WTC11 (cell line): ENCODE data around the gene CENPX. TPM values are rescaled to one million over a fixed set of nuclear protein-coding genes. Genes with fewer than 3 reads are reported as not detected.

ENCODE experiments used
- ATAC-seq: fragments of 200-7000 bp; cut with Tn5 transposase; 2 replicates; pipeline ENCODE4 v1.10.0; 2021; ENCODE audit warnings: mild to moderate bottlenecking, moderate library complexity
- CTCF ChIA-PET: fragments of 300-600 bp; sonication (Branson Sonifier 250); formaldehyde crosslinking; loops from one replicate; lab custom pipeline; 2021; ENCODE audit warnings: antibody characterized with exemption; lab: Charles Lee
- POLR2A ChIA-PET: fragments of 350-600 bp; sonication (Branson Sonifier 250); formaldehyde crosslinking; loops from one replicate; lab custom pipeline; 2021; ENCODE audit warnings: antibody characterized with exemption; lab: Charles Lee
- DNase-seq: peaks from one replicate; pipeline ENCODE4 v3.0.0; 2021; ENCODE audit warnings: low spot score
- H3K27ac Mint-ChIP-seq: 2 replicates; pipeline ENCODE4 v1.8.0; 2021; ENCODE audit warnings: mixed read lengths
- H3K27me3 Mint-ChIP-seq: 2 replicates; pipeline ENCODE4 v1.8.0; 2021; ENCODE audit warnings: low read depth, mild to moderate bottlenecking, moderate library complexity, mixed read lengths
- H3K36me3 Mint-ChIP-seq: 2 replicates; pipeline ENCODE4 v1.8.0; 2021; ENCODE audit warnings: mixed read lengths
- H3K4me1 Mint-ChIP-seq: 2 replicates; pipeline ENCODE4 v1.8.0; 2022; ENCODE audit warnings: mixed read lengths
- H3K4me3 Mint-ChIP-seq: 2 replicates; pipeline ENCODE4 v1.8.0; 2021; ENCODE audit warnings: mild to moderate bottlenecking, moderate library complexity, mixed read lengths
- H3K9me3 Mint-ChIP-seq: 2 replicates; pipeline ENCODE4 v1.8.0; 2021; ENCODE audit warnings: mixed read lengths
- CREB1 ChIP-seq: sonication (generic); formaldehyde crosslinking; IDR thresholded peaks from 2 replicates; pipeline ENCODE4 v1.8.0; 2023; ENCODE audit warnings: mild to moderate bottlenecking, missing genetic modification reagents
- CREM ChIP-seq: sonication (generic); formaldehyde crosslinking; IDR thresholded peaks from 2 replicates; pipeline ENCODE4 v1.8.1; 2022; ENCODE audit warnings: mild to moderate bottlenecking, missing genetic modification reagents, moderate library complexity
- FOXP1 ChIP-seq: sonication (generic); formaldehyde crosslinking; IDR thresholded peaks from 2 replicates; pipeline ENCODE4 v1.8.0; 2022; ENCODE audit warnings: missing genetic modification reagents, mild to moderate bottlenecking, moderate library complexity, borderline replicate concordance
- GTF2I ChIP-seq: fragments of 250-450 bp; sonication (Bioruptor Pico); conservative IDR thresholded peaks from 2 replicates; pipeline ENCODE4 v1.4.0; 2021; ENCODE audit warnings: mild to moderate bottlenecking
- MXD4 ChIP-seq: fragments of 250-450 bp; sonication (Bioruptor Pico); IDR thresholded peaks from 2 replicates; pipeline ENCODE4 v1.8.0; 2021; ENCODE audit warnings: mild to moderate bottlenecking, moderate library complexity, borderline replicate concordance
- NFATC4 ChIP-seq: fragments of 250-450 bp; sonication (Bioruptor Pico); IDR thresholded peaks from 2 replicates; pipeline ENCODE4 v1.9.0; 2021; ENCODE audit warnings: mild to moderate bottlenecking
- NR2C2 ChIP-seq: sonication (generic); formaldehyde crosslinking; IDR thresholded peaks from 2 replicates; pipeline ENCODE4 v1.8.0; 2022; ENCODE audit warnings: mild to moderate bottlenecking, missing genetic modification reagents
- TCF7 ChIP-seq: sonication (generic); formaldehyde crosslinking; IDR thresholded peaks from 2 replicates; pipeline ENCODE4 v1.8.0; 2022; ENCODE audit warnings: mild to moderate bottlenecking, low read depth, missing genetic modification reagents, moderate library complexity
- ZBTB21 ChIP-seq: sonication (generic); formaldehyde crosslinking; IDR thresholded peaks from 2 replicates; pipeline ENCODE4 v1.8.1; 2023; ENCODE audit warnings: mild to moderate bottlenecking, missing genetic modification reagents, borderline replicate concordance
- ZNF121 ChIP-seq: sonication (generic); formaldehyde crosslinking; IDR thresholded peaks from 2 replicates; pipeline ENCODE4 v1.8.0; 2023; ENCODE audit warnings: missing genetic modification reagents
- total RNA-seq: library from RNA; stranded (reverse); gene quantifications from 3 replicates; pipeline ENCODE4 v1.2.3, GENCODE V29; 2021
- TF ChIP-seq, protein P1 (sequence below): fragments of 200-600 bp; IDR thresholded peaks from 2 replicates; pipeline ENCODE4 v1.8.0; 2022; ENCODE audit warnings: antibody characterized with exemption
- TF ChIP-seq, protein P2 (sequence below): sonication (generic); formaldehyde crosslinking; IDR thresholded peaks from 2 replicates; pipeline ENCODE4 v1.8.1; 2023; ENCODE audit warnings: mild to moderate bottlenecking, missing genetic modification reagents, moderate library complexity
- TF ChIP-seq, protein P3 (sequence below): sonication (generic); formaldehyde crosslinking; IDR thresholded peaks from 2 replicates; pipeline ENCODE4 v1.8.0; 2022; ENCODE audit warnings: mild to moderate bottlenecking, missing genetic modification reagents
- TF ChIP-seq, protein P4 (sequence below): fragments of 250-450 bp; sonication (Bioruptor Pico); IDR thresholded peaks from 2 replicates; pipeline ENCODE4 v2.1.2; 2022; ENCODE audit warnings: mild to moderate bottlenecking, moderate library complexity
- TF ChIP-seq, protein P5 (sequence below): fragments of 250-450 bp; sonication (Bioruptor Pico); IDR thresholded peaks from 2 replicates; pipeline ENCODE4 v1.9.0; 2021; ENCODE audit warnings: mild to moderate bottlenecking, borderline replicate concordance
- TF ChIP-seq, protein P6 (sequence below): sonication (generic); formaldehyde crosslinking; IDR thresholded peaks from 2 replicates; pipeline ENCODE4 v1.8.1; 2022; ENCODE audit warnings: low read depth, mild to moderate bottlenecking, moderate library complexity, missing genetic modification reagents, borderline replicate concordance

The CENPX gene
- total RNA-seq, 1 experiment from 2014 or later: 121 TPM

DNA sequence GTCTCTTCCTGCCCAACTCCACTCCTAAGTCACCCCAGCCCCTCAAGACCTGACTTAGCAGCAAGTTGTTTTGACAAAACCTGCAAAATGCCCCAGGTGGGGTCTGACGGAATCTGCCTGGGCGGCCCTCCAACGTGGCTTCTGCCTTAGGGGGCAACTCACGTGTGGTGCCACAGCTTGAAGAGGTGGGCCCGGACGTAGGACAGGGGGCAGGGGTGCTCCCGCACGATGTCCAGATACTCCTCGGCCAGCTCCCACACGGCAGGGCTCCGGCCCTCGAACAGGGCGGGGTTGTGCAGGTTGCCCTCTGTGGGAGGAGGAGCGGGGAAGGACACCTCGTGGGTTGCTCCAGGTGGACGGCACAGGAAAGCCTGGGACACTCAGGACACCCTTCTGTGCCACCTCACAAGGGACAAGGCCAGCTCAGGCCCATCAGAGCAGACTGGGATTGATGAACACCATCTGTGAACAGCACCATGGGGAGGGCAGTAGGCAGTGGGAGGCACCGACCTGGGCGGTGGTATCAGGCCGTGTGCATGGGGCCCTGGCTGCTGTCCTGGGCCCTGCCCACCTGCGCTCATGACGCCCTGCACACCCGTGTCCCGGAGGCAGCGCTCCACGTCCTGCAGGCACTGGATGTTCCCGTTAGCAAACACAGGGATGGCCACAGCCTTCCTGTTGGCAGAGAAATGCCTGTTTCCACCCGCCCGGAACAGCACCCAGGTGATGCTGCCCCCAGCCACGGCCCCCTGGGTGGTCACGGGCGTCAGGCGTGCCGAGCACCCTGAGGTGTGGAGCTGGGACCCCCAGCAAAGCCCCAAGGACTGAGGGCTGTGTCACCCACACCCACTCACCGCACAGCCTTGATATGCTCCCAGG lies 38.6 kb upstream of the CENPX start:
- ATAC-seq (no peak), DNase-seq (no peak)
- ChIA-PET POLR2A (interaction anchor here (0.9 kb wide), 1 partner anchor 31 kb away, joined by 3 read pairs; no protein-coding TSS in a partner anchor), CTCF (interaction anchor here (0.6 to 1.0 kb wide), 2 partner anchors 31 to 41 kb away, joined by 4 to 6 read pairs; no protein-coding TSS in a partner anchor)
- H3K27me3 Mint-ChIP-seq: no peaks in the 10 kb centered on the region
- no peak overlapping the region for H3K27ac Mint-ChIP-seq
- TF ChIP-seq CREM (CRISPR knock-in tag) (no peak), MXD4 (no peak), TCF7 (CRISPR knock-in tag) (no peak), CREB1 (CRISPR knock-in tag) (no peak), FOXP1 (CRISPR knock-in tag) (no peak), NR2C2 (no peak), ZBTB21 (no peak)
- TF ChIP-seq, protein P1, sequence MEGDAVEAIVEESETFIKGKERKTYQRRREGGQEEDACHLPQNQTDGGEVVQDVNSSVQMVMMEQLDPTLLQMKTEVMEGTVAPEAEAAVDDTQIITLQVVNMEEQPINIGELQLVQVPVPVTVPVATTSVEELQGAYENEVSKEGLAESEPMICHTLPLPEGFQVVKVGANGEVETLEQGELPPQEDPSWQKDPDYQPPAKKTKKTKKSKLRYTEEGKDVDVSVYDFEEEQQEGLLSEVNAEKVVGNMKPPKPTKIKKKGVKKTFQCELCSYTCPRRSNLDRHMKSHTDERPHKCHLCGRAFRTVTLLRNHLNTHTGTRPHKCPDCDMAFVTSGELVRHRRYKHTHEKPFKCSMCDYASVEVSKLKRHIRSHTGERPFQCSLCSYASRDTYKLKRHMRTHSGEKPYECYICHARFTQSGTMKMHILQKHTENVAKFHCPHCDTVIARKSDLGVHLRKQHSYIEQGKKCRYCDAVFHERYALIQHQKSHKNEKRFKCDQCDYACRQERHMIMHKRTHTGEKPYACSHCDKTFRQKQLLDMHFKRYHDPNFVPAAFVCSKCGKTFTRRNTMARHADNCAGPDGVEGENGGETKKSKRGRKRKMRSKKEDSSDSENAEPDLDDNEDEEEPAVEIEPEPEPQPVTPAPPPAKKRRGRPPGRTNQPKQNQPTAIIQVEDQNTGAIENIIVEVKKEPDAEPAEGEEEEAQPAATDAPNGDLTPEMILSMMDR: no peak
- TF ChIP-seq, protein P2, sequence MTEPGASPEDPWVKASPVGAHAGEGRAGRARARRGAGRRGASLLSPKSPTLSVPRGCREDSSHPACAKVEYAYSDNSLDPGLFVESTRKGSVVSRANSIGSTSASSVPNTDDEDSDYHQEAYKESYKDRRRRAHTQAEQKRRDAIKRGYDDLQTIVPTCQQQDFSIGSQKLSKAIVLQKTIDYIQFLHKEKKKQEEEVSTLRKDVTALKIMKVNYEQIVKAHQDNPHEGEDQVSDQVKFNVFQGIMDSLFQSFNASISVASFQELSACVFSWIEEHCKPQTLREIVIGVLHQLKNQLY (CRISPR knock-in tag): no peak
- TF ChIP-seq, protein P3, sequence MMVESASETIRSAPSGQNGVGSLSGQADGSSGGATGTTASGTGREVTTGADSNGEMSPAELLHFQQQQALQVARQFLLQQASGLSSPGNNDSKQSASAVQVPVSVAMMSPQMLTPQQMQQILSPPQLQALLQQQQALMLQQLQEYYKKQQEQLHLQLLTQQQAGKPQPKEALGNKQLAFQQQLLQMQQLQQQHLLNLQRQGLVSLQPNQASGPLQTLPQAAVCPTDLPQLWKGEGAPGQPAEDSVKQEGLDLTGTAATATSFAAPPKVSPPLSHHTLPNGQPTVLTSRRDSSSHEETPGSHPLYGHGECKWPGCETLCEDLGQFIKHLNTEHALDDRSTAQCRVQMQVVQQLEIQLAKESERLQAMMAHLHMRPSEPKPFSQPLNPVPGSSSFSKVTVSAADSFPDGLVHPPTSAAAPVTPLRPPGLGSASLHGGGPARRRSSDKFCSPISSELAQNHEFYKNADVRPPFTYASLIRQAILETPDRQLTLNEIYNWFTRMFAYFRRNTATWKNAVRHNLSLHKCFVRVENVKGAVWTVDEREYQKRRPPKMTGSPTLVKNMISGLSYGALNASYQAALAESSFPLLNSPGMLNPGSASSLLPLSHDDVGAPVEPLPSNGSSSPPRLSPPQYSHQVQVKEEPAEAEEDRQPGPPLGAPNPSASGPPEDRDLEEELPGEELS (CRISPR knock-in tag): no peak
- TF ChIP-seq, protein P4, sequence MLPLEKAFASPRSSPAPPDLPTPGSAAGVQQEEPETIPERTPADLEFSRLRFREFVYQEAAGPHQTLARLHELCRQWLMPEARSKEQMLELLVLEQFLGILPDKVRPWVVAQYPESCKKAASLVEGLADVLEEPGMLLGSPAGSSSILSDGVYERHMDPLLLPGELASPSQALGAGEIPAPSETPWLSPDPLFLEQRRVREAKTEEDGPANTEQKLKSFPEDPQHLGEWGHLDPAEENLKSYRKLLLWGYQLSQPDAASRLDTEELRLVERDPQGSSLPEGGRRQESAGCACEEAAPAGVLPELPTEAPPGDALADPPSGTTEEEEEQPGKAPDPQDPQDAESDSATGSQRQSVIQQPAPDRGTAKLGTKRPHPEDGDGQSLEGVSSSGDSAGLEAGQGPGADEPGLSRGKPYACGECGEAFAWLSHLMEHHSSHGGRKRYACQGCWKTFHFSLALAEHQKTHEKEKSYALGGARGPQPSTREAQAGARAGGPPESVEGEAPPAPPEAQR (CRISPR knock-in tag): no peak
- TF ChIP-seq, protein P5, sequence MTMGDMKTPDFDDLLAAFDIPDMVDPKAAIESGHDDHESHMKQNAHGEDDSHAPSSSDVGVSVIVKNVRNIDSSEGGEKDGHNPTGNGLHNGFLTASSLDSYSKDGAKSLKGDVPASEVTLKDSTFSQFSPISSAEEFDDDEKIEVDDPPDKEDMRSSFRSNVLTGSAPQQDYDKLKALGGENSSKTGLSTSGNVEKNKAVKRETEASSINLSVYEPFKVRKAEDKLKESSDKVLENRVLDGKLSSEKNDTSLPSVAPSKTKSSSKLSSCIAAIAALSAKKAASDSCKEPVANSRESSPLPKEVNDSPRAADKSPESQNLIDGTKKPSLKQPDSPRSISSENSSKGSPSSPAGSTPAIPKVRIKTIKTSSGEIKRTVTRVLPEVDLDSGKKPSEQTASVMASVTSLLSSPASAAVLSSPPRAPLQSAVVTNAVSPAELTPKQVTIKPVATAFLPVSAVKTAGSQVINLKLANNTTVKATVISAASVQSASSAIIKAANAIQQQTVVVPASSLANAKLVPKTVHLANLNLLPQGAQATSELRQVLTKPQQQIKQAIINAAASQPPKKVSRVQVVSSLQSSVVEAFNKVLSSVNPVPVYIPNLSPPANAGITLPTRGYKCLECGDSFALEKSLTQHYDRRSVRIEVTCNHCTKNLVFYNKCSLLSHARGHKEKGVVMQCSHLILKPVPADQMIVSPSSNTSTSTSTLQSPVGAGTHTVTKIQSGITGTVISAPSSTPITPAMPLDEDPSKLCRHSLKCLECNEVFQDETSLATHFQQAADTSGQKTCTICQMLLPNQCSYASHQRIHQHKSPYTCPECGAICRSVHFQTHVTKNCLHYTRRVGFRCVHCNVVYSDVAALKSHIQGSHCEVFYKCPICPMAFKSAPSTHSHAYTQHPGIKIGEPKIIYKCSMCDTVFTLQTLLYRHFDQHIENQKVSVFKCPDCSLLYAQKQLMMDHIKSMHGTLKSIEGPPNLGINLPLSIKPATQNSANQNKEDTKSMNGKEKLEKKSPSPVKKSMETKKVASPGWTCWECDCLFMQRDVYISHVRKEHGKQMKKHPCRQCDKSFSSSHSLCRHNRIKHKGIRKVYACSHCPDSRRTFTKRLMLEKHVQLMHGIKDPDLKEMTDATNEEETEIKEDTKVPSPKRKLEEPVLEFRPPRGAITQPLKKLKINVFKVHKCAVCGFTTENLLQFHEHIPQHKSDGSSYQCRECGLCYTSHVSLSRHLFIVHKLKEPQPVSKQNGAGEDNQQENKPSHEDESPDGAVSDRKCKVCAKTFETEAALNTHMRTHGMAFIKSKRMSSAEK (CRISPR knock-in tag): no peak
- no peaks in the 10 kb centered on the region for H3K9me3 Mint-ChIP-seq
- no peak overlapping the region for H3K4me3 Mint-ChIP-seq
- 0 out of 2 replicates have a peak, but pooled peaks cover 2% of the 10 kb centered on the region for H3K4me1 Mint-ChIP-seq
- peaks cover 3% of the 10 kb centered on the region; the same call in 1 of the 2 replicates for H3K36me3 Mint-ChIP-seq

DNA sequence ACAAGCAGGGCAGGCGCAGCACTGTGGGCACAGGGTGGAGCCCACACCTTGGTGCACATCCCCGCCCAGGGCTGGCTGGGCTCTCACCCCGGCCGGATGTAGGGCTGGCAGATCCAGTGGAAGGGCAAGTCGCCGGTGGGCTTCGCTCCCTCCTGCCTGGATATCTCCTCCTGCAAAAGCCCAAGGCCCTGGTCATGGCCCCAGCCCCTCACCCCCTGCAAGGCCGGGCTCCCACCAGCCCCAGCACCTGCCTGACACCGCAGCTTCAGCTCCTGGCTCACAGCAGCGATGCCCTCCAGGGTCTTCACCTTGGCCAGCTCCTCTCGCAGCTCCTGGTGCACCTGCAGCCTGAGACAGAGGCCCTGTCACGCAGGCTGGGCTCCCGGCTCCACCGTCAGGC lies 37.9 kb upstream of the CENPX start:
- no peak overlapping the region for H3K4me3 Mint-ChIP-seq
- CTCF ChIA-PET: interaction anchor here (1.0 kb wide), 1 partner anchor 30 kb away, joined by 6 read pairs; no protein-coding TSS in a partner anchor
- ATAC-seq: no peak
- H3K9me3 Mint-ChIP-seq: no peaks in the 10 kb centered on the region
- H3K36me3 Mint-ChIP-seq: peaks cover 3% of the 10 kb centered on the region; the same call in 1 of the 2 replicates
- no peaks in the 10 kb centered on the region for H3K4me1 Mint-ChIP-seq
- H3K27ac Mint-ChIP-seq: no peak overlapping the region
- POLR2A ChIA-PET: interaction anchor here (0.9 kb wide), 1 partner anchor 31 kb away, joined by 3 read pairs; no protein-coding TSS in a partner anchor
- no peaks in the 10 kb centered on the region for H3K27me3 Mint-ChIP-seq
- DNase-seq: no peak
- TF ChIP-seq, protein P6, sequence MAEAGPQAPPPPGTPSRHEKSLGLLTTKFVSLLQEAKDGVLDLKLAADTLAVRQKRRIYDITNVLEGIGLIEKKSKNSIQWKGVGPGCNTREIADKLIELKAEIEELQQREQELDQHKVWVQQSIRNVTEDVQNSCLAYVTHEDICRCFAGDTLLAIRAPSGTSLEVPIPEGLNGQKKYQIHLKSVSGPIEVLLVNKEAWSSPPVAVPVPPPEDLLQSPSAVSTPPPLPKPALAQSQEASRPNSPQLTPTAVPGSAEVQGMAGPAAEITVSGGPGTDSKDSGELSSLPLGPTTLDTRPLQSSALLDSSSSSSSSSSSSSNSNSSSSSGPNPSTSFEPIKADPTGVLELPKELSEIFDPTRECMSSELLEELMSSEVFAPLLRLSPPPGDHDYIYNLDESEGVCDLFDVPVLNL (CRISPR knock-in tag): no peak
- no peak for TF ChIP-seq NFATC4
- no peak for TF ChIP-seq ZNF121
- TF ChIP-seq GTF2I (CRISPR knock-in tag): no peak
